ENCODE measurements around the gene IFNB1. TPM values are rescaled to one million over a fixed set of nuclear protein-coding genes. Genes with fewer than 3 reads are reported as not detected.

The IFNB1 gene
- total RNA-seq, 1 experiment from 2014 or later = not detected

GRCh38 chr9:21086538-21086937 lies 8.8 kb upstream of the IFNB1 start:
- TF ChIP-seq, protein P1, sequence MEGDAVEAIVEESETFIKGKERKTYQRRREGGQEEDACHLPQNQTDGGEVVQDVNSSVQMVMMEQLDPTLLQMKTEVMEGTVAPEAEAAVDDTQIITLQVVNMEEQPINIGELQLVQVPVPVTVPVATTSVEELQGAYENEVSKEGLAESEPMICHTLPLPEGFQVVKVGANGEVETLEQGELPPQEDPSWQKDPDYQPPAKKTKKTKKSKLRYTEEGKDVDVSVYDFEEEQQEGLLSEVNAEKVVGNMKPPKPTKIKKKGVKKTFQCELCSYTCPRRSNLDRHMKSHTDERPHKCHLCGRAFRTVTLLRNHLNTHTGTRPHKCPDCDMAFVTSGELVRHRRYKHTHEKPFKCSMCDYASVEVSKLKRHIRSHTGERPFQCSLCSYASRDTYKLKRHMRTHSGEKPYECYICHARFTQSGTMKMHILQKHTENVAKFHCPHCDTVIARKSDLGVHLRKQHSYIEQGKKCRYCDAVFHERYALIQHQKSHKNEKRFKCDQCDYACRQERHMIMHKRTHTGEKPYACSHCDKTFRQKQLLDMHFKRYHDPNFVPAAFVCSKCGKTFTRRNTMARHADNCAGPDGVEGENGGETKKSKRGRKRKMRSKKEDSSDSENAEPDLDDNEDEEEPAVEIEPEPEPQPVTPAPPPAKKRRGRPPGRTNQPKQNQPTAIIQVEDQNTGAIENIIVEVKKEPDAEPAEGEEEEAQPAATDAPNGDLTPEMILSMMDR (IDR thresholded peaks at IDR 0.05; ENCODE audit: insufficient read depth in 1 of 2, low read depth in 1 of 2, low read length in 1 of 2, severe bottlenecking in 1 of 2, unreplicated experiment in 1 of 2) = no peak
- POLR2A ChIA-PET = no interaction called here
- H3K27ac Mint-ChIP-seq (ENCODE audit: unreplicated experiment) = no peak overlapping the region
- H3K4me1 ChIP-seq = no peaks in the 10 kb centered on the region
- CTCF ChIA-PET = no interaction called here
- DNase-seq = no peak
- H3K36me3 ChIP-seq (ENCODE audit: control insufficient read depth, insufficient read depth, low read length) = no peaks in the 10 kb centered on the region
- H3K4me1 Mint-ChIP-seq (ENCODE audit: low read depth, unreplicated experiment) = peaks cover 7% of the 10 kb centered on the region
- BruUV-seq (replicated peaks) = no TSS peak
- no peaks in the 10 kb centered on the region for H3K27me3 ChIP-seq (replicated peaks; ENCODE audit: control insufficient read depth, insufficient read depth, low read length)
- H3K36me3 Mint-ChIP-seq (ENCODE audit: insufficient read depth, unreplicated experiment) = no peaks in the 10 kb centered on the region
- H3K9me3 Mint-ChIP-seq (ENCODE audit: unreplicated experiment) = no peaks in the 10 kb centered on the region
- no peak overlapping the region for H3K4me3 ChIP-seq (ENCODE audit: low read depth, low read length)
- H3K4me3 Mint-ChIP-seq (ENCODE audit: unreplicated experiment) = no peak overlapping the region
- intact Hi-C loops (cut with micrococcal nuclease; ENCODE audit: unreplicated experiment) = no loop called here
- H3K9me3 ChIP-seq = no peaks in the 10 kb centered on the region
- no peaks in the 10 kb centered on the region for H3K27me3 Mint-ChIP-seq (ENCODE audit: insufficient read depth, unreplicated experiment)

DNA sequence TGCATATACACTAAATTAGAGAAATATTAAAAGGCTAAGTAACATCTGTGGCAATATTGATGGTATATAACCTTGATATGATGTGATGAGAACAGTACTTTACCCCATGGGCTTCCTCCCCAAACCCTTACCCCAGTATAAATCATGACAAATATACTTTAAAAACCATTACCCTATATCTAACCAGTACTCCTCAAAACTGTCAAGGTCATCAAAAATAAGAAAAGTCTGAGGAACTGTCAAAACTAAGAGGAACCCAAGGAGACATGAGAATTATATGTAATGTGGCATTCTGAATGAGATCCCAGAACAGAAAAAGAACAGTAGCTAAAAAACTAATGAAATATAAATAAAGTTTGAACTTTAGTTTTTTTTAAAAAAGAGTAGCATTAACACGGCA lies 7.3 kb upstream of the IFNB1 start:
- ChIA-PET CTCF (no interaction called here), POLR2A (no interaction called here)
- peaks cover 7% of the 10 kb centered on the region for H3K4me1 Mint-ChIP-seq (ENCODE audit: low read depth, unreplicated experiment)
- intact Hi-C loops (cut with micrococcal nuclease; ENCODE audit: unreplicated experiment) = no loop called here
- no peak overlapping the region for H3K4me3 ChIP-seq (ENCODE audit: low read depth, low read length)
- H3K27me3 Mint-ChIP-seq (ENCODE audit: insufficient read depth, unreplicated experiment) = no peaks in the 10 kb centered on the region
- H3K9me3 Mint-ChIP-seq (ENCODE audit: unreplicated experiment) = no peaks in the 10 kb centered on the region
- no TSS peak for BruUV-seq (replicated peaks)
- no peak for DNase-seq
- H3K4me3 Mint-ChIP-seq (ENCODE audit: unreplicated experiment) = no peak overlapping the region
- no peaks in the 10 kb centered on the region for H3K9me3 ChIP-seq
- H3K36me3 Mint-ChIP-seq (ENCODE audit: insufficient read depth, unreplicated experiment) = no peaks in the 10 kb centered on the region
- H3K36me3 ChIP-seq (ENCODE audit: control insufficient read depth, insufficient read depth, low read length) = no peaks in the 10 kb centered on the region
- TF ChIP-seq, protein P1 (IDR thresholded peaks at IDR 0.05; ENCODE audit: insufficient read depth in 1 of 2, low read depth in 1 of 2, low read length in 1 of 2, severe bottlenecking in 1 of 2, unreplicated experiment in 1 of 2) = no peak
- no peak overlapping the region for H3K27ac Mint-ChIP-seq (ENCODE audit: unreplicated experiment)
- H3K27me3 ChIP-seq (replicated peaks; ENCODE audit: control insufficient read depth, insufficient read depth, low read length) = no peaks in the 10 kb centered on the region
- no peaks in the 10 kb centered on the region for H3K4me1 ChIP-seq

DNA sequence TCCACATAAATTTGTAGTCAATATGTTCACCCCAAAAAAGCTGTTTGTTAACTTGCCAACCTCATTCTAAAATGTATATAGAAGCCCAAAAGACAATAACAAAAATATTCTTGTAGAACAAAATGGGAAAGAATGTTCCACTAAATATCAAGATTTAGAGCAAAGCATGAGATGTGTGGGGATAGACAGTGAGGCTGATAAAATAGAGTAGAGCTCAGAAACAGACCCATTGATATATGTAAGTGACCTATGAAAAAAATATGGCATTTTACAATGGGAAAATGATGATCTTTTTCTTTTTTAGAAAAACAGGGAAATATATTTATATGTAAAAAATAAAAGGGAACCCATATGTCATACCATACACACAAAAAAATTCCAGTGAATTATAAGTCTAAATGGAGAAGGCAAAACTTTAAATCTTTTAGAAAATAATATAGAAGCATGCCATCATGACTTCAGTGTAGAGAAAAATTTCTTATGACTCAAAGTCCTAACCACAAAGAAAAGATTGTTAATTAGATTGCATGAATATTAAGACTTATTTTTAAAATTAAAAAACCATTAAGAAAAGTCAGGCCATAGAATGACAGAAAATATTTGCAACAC lies 6.6 kb upstream of the IFNB1 start:
- intact Hi-C loops (cut with micrococcal nuclease; ENCODE audit: unreplicated experiment) = no loop called here
- POLR2A ChIA-PET = no interaction called here
- H3K36me3 ChIP-seq (ENCODE audit: control insufficient read depth, insufficient read depth, low read length) = no peaks in the 10 kb centered on the region
- no TSS peak for BruUV-seq (replicated peaks)
- Mint-ChIP-seq H3K36me3 (ENCODE audit: insufficient read depth, unreplicated experiment) (no peaks in the 10 kb centered on the region), H3K27ac (ENCODE audit: unreplicated experiment) (no peak overlapping the region), H3K27me3 (ENCODE audit: insufficient read depth, unreplicated experiment) (no peaks in the 10 kb centered on the region), H3K4me1 (ENCODE audit: low read depth, unreplicated experiment) (peaks cover 7% of the 10 kb centered on the region), H3K4me3 (ENCODE audit: unreplicated experiment) (no peak overlapping the region), H3K9me3 (ENCODE audit: unreplicated experiment) (no peaks in the 10 kb centered on the region)
- no peaks in the 10 kb centered on the region for H3K9me3 ChIP-seq
- TF ChIP-seq, protein P1 (IDR thresholded peaks at IDR 0.05; ENCODE audit: insufficient read depth in 1 of 2, low read depth in 1 of 2, low read length in 1 of 2, severe bottlenecking in 1 of 2, unreplicated experiment in 1 of 2) = no peak
- H3K4me1 ChIP-seq = no peaks in the 10 kb centered on the region
- no peaks in the 10 kb centered on the region for H3K27me3 ChIP-seq (replicated peaks; ENCODE audit: control insufficient read depth, insufficient read depth, low read length)
- no peak for DNase-seq
- H3K4me3 ChIP-seq (ENCODE audit: low read depth, low read length) = no peak overlapping the region
- CTCF ChIA-PET = no interaction called here
